Peyer's patch (tissue), 4 donors: Measurements from ENCODE around the gene ADTRP.

Experiments used
- CTCF ChIP-seq, 6 experiments: fragments of 450-650 bp in 4 of 6; fragments of 200-600 bp in 2 of 6; sonication (generic) in 1 of 6; IDR thresholded peaks; one replicate each; pipeline ENCODE4 v1.5.1; 2017 to 2019; ENCODE audit warnings: antibody characterized with exemption in 6 of 6, mild to moderate bottlenecking in 3 of 6, moderate library complexity in 1 of 6
- POLR2A ChIP-seq, 2 donors: fragments of 450-650 bp; IDR thresholded peaks; one replicate each; pipeline ENCODE4 v1.5.1; 2017; ENCODE audit warnings: antibody characterized with exemption in 2 of 2, mild to moderate bottlenecking in 2 of 2, moderate library complexity in 2 of 2

GRCh38 chr6:11783524-11784064 is 5.0 kb upstream of the ADTRP start:
- TF ChIP-seq CTCF (IDR thresholded peaks at IDR 0.05) (no peak), POLR2A (IDR thresholded peaks at IDR 0.05) (no peak)
